KBM-7 (cell line): ENCODE data around the gene GPHA2.
"Not testable (repeated sequence)": the region's sequence is repeated elsewhere in the genome, so short reads cannot be mapped to it uniquely, and the experiment has no call there.

Experiments used
- DNase-seq: peaks from one replicate; pipeline ENCODE4 v3.0.0-alpha.2; 2015
- in situ Hi-C: fragments of 300-500 bp; cut with MboI; formaldehyde crosslinking; loops from 2 replicates; pipeline ENCODE4 v1.14.3; 2020; ENCODE audit warnings: low sequenced_read_pairs, low pct_unique_long_range_greater_than_20kb, mixed read lengths

Gene GPHA2

GRCh38 chr11:64935359-64936081, at the start of gene GPHA2:
Gene GPHA2, minus strand, starts transcription at chr11:64935893. Its CDS starts 433 bp downstream, at chr11:64935460.
- in situ Hi-C loops, result no loop called here
- no peak for DNase-seq

- in situ Hi-C loops, DNase-seq: not testable (repeated sequence)
Observed at GRCh38 chr11:64983339-64983738, 47.6 kb upstream of the GPHA2 start.

GRCh38 chr11:64976651-64977050, 41.0 kb upstream of the GPHA2 start:
- no peak for DNase-seq
- in situ Hi-C loops, result no loop called here

- in situ Hi-C loops, result no loop called here
- no peak for DNase-seq
Observed at GRCh38 chr11:64974124-64974523, 38.4 kb upstream of the GPHA2 start.

- DNase-seq, result no peak
- in situ Hi-C loops, result no loop called here
Observed at GRCh38 chr11:64971421-64972233, 35.9 kb upstream of the GPHA2 start, which contains the start of gene MAJIN. Gene MAJIN, minus strand, starts transcription at chr11:64972108. Its CDS starts 12,703 bp downstream, at chr11:64959405.

GRCh38 chr11:64970731-64971151, 35.0 kb upstream of the GPHA2 start:
- in situ Hi-C loops, result no loop called here
- DNase-seq, result no peak

GRCh38 chr11:64969209-64969608, 33.5 kb upstream of the GPHA2 start:
- DNase-seq, result no peak
- in situ Hi-C loops, result no loop called here

- DNase-seq, result no peak
- in situ Hi-C loops, result no loop called here
Observed at GRCh38 chr11:64967375-64967774, 31.7 kb upstream of the GPHA2 start.

- in situ Hi-C loops, result no loop called here
- DNase-seq, result no peak
Observed at GRCh38 chr11:64963072-64963631, 27.5 kb upstream of the GPHA2 start.

- no peak for DNase-seq
- in situ Hi-C loops, result no loop called here
Observed at GRCh38 chr11:64960719-64961118, 25.0 kb upstream of the GPHA2 start.

GRCh38 chr11:64959498-64959897, 23.8 kb upstream of the GPHA2 start:
- in situ Hi-C loops, result no loop called here
- no peak for DNase-seq

GRCh38 chr11:64954201-64954600, 18.5 kb upstream of the GPHA2 start:
- in situ Hi-C loops, result no loop called here
- DNase-seq, result no peak

GRCh38 chr11:64951529-64951928, 15.8 kb upstream of the GPHA2 start:
- in situ Hi-C loops, result no loop called here
- DNase-seq, result no peak

GRCh38 chr11:64947208-64947814, 11.6 kb upstream of the GPHA2 start:
- no peak for DNase-seq

GRCh38 chr11:64936539-64936938, 846 bp upstream of the GPHA2 start:
- in situ Hi-C loops, result no loop called here
- DNase-seq, result no peak

More at GRCh38 chr11:64947208-64947814, 11.6 kb upstream of the GPHA2 start:
- in situ Hi-C loops, result no loop called here

- DNase-seq, result no peak
- in situ Hi-C loops, result no loop called here
Observed at GRCh38 chr11:64934682-64935358, 873 bp downstream of the GPHA2 start.

GRCh38 chr11:64933935-64934681, 1.6 kb downstream of the GPHA2 start:
- DNase-seq, result no peak
- in situ Hi-C loops, result no loop called here

- no peak for DNase-seq
- in situ Hi-C loops, result no loop called here
Observed at GRCh38 chr11:64933213-64933934, 2.3 kb downstream of the GPHA2 start.
